Lower leg skin (tissue), 3 donors: ENCODE measurements around the gene SLC25A31.

Source experiments
- POLR2A ChIP-seq, 2 donors: fragments of 450-650 bp; IDR thresholded peaks; one replicate each; pipeline ENCODE4 v1.6.1; 2016 to 2017; ENCODE audit warnings: antibody characterized with exemption in 2 of 2, mild to moderate bottlenecking in 1 of 2, moderate library complexity in 1 of 2
- TF ChIP-seq, protein P1 (sequence below), 3 donors: fragments of 450-650 bp; IDR thresholded peaks; one replicate each; pipeline ENCODE4 v1.5.1; 2016; ENCODE audit warnings: antibody characterized with exemption in 3 of 3, mild to moderate bottlenecking in 3 of 3, moderate library complexity in 2 of 3

DNA sequence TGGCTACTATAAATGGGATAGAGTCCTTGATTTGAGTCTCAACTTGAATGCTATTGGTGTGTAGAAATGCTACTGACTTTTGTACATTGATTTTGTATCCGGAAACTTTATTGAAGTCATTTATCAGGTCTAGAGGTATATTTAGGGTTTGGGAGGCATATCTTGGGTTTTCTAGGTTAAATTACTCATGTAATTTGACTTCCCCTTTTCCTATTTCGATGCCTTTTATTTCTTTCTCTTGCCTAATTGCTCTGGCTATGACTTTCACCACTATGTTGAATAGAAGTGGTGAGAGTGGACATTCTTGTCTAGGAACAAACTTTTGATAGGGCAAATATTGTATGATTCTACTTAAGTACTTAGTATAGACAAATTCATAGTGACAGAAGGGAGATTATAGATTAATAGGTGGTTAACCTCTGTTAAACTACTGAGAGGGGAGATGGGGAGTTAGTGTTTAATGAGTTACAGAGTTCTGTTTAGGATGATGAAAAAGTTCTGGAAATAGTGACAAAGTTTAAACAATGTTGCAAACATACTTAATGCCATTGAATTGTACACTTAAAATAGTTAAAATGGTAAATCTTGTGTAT, 29.1 kb downstream of the SLC25A31 start:
- TF ChIP-seq, protein P1, sequence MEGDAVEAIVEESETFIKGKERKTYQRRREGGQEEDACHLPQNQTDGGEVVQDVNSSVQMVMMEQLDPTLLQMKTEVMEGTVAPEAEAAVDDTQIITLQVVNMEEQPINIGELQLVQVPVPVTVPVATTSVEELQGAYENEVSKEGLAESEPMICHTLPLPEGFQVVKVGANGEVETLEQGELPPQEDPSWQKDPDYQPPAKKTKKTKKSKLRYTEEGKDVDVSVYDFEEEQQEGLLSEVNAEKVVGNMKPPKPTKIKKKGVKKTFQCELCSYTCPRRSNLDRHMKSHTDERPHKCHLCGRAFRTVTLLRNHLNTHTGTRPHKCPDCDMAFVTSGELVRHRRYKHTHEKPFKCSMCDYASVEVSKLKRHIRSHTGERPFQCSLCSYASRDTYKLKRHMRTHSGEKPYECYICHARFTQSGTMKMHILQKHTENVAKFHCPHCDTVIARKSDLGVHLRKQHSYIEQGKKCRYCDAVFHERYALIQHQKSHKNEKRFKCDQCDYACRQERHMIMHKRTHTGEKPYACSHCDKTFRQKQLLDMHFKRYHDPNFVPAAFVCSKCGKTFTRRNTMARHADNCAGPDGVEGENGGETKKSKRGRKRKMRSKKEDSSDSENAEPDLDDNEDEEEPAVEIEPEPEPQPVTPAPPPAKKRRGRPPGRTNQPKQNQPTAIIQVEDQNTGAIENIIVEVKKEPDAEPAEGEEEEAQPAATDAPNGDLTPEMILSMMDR (IDR thresholded peaks at IDR 0.05) = no peak
- no peak for TF ChIP-seq POLR2A (IDR thresholded peaks at IDR 0.05)
